Fibroblast of skin of abdomen (primary cell): ENCODE data around the gene MAMDC2.

Experiments used
- DNase-seq: peaks from one replicate; pipeline ENCODE4 v3.0.0-alpha.2; 2013

The MAMDC2 gene

DNA sequence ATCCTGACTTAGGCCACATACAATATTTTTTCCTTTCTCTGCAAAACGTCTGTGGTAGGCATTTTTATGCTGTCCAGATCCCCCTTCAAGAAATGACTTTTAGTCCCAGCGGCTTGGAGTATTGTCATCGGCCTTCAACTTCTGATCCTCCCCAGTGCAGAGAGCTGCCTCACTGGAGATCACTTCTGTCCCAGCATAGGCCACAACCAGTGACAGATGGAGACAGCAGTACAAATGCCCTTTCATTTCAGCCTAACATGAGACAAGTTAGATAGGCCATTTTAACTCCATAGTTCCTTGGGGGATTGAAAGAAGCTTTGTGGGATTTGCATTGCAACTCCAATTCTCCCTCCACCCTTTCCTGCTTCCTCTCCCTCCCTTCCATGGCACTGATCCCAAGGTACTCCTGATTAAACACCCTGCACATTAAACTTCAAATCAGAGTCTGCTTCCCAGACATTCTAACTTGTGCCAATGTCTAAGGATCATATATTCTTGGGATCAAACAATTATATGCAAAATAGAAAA is 3.2 kb upstream of the MAMDC2 start:
- DNase-seq: no peak

DNA sequence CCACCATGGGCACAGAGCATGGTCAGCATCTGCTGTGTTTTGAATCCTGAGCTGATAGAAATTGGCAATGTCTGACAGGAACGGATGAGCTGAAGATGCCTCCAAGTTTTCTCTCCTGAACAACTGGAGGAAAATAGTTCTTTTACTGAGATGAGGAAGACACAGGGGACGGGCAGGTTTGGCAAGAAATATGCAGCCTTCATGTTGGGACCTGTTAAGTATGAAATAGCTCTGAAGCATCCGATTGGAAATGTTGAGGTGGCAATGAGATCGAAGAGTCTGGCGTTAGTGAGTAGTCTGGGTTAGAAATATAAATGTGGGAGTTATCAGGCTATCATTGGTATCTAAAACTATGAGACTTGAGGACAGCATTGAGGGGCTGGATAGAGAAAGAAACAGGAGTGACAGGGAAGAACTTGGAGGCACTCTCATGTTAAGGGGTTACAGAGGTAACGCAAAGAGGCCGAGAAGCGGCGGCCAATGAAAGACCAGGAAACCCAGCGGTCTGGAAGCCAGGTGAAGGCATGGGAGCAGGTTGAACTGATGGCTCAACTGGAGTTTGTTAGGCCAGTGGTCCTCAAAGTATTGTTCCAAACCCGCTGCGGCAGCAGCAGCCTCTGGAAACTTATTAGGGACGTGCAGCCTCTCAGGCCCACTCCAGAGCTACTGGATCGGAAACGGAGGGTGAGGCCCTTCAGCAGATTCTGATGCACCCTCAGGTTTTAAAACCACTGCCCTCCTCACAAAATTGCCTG is 1.0 kb upstream of the MAMDC2 start:
- no peak for DNase-seq

DNA sequence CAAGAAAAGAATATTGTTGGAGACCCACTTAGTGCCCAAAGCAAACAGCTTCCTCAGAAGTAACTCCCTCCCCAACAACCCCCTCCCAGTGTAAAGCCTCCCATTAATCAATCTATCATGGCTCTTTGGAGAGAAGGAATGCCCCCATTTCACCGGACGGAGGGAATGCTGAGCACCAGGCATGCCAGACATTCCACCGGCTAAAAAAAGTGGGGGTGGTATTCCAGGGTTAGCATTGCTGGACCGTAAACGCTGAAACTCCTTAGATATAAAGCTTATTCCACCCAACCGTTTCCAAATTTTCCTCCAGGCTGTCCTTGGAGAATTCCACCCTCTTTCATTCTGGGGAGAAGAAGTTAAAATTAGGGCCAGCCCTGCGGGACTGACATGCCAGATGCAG is 363 bp upstream of the MAMDC2 start:
- no peak for DNase-seq

DNA sequence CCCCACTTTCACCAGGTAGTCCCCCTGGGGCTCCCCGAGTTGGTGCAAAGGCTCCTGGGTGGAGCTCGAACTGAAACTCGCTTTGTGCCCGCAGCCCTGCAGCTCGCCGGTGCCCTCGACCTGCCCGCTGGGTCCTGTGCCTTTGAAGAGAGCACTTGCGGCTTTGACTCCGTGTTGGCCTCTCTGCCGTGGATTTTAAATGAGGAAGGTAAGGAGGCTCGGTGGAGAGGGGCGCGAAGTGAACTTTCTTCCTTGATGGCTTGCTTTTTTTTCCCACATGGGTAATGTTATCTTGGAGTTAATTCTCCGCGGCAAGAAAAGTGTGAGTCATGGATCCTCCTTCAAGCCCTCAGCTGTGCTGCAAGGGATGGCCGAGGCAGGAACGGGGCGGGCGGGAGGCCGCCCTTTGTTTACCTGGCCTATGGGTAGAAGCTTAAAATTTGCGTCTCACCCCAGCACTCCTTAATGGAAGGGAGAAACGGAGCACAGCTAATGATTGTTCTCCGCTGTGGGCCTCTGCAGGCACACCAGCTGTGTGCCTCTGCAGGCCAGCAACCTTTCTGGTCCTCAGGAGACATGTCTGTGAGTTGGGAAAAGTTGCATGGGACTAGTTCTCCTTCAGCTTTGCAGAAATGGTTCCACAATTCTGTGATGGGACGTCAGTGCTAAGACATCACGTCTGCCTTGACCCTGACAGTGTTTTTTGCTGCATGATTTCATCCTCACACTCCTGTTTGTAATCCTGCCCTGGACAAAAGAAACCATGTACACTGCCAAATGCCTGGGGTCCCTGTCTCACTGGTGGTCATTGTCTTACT is 1.1 kb downstream of the MAMDC2 start:
- DNase-seq: peak; percentile 31

DNA sequence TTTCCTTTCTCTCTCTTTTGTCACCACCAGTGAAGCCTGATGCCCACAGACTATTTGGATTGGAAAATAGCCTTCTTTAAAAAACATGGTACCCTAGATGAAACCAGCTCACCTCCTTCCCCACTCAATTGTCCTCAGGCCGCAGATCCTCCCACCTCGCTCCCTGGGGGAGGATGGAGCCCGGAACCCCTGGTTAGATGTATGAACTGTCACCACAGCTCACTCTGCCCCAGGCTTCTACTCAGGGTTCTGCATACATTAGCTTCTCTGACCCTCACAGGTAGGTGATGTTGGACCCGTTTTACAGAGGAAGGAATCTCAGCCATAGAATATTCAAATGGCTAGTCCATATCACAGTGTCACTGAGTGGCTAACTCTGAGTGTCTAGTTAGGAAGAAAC is 1.8 kb downstream of the MAMDC2 start:
- no peak for DNase-seq

DNA sequence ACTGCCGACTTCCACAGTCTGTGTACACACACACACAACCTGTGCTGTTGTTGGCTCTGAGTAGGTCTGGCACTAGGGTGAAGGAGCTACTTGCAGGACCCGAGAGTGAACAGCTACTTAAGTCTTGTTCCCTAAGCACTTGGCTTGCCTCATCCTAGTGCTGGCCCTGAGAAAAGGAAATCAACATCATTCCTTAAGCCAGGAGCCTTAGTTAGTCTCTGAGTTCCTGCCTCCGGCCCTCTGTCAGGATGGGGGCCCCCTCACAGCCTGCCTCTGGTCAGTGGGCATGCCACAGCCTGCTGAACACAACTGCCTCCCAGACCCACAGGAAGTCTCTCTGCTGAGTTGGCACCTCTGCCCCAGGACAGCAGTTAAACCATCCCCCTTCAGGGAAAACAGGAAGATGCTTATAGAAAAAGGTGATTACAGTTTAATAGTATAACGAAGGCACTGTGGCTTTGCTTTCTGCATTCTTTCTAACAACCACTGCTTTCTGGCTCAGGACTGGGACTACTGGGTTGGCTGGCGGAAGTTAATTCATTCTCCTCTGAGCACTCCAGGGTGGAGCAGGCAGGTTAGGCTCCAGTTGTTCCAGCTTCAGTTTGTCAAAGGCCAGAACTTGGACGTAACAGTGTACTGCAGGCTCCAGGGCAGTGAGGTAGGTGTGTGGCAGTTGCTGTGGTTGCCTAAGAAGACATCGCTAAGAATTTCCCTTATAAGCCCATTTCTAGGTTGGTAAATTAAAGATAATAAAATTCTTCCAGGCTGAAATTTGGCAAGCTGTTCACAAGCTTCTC is 2.8 kb downstream of the MAMDC2 start:
- no peak for DNase-seq

DNA sequence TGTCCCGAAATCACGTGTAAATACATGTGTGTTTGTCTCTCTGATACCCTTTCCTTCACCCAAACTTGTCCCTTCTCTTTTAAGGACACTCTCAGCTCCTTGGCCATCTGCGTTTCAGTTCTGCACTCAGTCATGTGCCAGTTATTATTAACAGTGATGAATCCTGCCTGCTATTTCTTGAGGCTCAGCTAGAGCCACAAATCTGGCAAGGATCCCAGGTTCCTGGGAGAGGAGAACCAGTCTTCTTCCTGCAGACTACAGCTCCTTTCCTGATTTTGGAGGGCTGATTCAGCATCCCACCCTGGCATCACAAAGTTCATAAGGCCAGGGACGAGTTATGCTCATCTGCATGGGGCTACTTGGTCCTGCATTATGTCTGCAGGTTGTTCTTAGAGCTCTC is 5.6 kb downstream of the MAMDC2 start:
- DNase-seq: peak; percentile 62

DNA sequence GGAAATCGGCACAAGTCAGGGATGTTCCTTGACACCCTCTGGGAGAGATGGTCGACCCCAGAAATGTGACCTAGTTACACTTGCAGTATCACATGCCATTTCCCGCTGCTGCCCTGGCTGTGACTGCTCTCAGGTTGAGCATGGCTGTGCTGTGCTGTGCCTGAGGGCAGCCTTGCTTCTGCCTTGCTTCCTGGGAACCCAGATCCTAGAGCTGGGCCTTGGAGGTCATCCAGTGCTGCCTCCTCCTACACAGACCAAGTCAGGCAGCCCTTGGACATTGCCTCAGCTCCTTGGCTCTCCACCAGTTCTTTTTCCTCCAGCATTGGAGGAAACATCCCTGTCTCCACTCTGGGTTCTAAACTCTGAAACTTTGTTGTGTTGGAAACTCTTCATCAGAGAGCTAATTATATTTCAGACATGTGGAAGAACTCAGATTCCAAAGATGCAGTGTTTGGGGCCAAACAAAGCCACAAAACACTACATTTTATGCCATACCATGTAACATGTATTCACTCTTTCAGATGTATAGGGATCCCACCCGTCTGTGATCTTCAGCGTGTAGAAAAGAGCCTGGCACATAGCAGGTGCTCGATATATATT is 6.1 kb downstream of the MAMDC2 start:
- DNase-seq: no peak

DNA sequence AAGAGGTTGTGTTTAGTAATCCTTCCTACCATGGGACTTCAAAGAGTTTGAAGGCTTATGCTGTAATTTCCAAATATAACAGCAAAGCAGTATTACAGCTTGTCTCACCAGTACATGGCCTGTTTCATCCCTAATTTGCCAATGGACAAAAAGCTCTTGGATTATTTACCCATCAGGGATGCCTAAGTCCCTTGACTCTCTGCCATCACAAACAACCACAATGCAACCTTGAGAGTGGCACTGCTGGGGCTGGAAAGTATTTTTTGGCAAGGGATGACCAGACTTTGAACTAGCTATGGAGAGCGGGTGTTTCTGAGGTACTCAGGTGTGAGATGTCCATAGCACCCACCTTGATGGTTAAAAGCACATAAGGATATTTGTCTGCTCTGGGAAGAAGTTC is 9.1 kb downstream of the MAMDC2 start:
- no peak for DNase-seq

DNA sequence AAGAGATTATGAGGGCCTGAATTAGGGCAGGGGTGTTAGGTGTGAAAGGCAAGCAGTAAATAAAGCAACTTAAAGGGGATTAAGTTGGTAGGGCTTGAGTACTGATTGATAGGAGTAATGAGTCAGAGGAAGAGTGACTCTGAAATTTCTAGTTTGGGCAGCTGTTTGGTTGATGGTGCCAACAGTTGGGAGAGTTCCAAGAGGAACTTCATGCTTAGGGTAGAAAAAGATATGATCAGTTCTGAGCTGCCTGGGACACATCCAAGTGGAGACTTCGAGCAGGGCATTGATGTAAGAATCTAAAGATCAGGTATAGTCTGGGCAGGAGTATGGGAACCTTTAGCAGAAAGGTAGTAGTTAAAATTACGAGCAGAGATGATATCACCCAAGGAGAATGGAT is 10.2 kb downstream of the MAMDC2 start:
- DNase-seq: no peak

DNA sequence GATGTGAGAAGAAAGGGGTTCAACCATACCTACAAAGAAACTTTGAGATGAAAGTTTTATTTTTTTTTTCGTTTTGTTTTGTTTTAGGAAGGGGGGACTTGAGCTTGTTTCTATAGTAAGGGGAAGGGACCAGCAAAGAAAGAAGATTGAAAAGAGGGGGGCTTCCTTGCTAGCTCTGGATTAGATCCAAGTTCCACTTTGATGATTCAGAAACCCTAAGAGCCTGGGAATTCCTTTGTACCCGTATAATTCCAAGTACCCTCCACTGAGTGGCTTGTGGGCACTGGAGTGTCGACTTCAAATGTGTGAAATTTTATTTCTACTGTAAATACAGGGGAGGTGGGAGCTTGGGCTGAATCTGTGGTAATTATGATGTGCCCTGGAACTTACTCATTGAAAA is 10.9 kb downstream of the MAMDC2 start:
- DNase-seq: no peak

DNA sequence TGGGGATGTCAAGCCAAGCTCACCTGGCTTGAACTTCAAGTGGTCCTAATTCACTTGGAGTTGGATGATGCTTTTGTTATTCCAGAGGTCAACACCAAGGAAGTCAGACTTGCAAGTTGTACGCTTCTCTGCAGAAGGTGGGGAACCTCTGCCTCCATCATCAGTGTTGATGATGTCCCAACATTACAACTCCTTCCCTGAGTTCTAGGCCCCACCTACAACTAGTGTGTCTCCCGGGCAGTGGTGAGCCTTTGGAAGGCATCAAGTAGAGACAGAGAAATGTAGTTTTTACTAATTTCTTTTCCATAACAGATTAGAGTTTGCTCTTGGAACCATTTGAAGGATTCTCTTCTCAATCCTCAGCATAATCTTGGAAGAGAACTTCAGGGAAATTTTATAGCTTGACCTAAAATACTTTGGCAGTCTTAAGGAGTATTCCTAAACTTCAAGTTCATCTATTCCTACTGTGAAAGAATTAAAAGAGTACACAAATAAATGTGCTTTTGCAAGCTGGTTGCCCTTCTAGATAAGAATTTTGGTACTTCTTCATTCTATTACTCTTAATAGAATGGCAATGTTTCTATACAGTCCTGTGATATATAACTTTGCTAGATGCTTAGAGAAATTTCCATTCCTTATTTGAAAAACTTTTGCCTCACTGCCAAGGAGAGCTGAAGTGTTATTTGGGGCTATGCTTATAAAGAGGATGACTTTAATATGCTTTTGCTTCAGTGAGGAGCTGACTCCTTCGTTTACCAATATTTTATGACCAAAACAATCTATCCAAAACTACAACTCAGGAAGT is 12.0 kb downstream of the MAMDC2 start:
- DNase-seq: no peak

DNA sequence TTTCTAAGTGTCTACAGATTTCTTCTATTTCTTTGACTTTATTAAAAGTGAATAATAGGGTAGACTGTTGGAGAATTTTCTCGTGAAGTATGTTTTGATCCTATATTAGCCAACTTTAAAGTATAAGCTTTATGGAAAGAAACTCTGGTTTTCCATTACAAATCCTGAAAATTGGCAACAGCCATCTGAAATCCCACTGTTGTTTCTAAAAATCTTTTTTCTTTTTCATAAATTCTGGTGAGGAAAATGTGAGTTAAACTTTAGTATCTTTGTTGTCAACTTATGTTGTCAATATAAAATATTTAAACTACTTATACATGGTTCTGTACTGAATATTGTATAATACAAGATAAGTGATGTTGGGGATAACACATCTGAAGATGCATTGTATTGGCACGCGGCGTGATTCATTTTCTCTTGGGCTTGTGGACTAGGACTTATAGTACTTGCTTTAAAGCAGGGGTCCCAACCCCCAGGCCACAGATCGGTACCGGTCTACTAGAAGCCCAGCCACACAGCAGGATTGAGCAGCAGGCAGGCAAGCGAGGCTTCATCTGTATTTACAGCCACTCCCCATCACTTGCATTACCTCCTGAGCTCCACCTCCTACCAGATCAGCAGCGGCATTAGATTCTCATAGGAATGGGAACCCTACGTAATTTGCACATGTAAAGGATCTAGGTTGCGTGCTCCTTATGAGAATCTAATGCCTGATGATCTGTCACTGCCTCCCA is 12.7 kb downstream of the MAMDC2 start:
- DNase-seq: no peak

DNA sequence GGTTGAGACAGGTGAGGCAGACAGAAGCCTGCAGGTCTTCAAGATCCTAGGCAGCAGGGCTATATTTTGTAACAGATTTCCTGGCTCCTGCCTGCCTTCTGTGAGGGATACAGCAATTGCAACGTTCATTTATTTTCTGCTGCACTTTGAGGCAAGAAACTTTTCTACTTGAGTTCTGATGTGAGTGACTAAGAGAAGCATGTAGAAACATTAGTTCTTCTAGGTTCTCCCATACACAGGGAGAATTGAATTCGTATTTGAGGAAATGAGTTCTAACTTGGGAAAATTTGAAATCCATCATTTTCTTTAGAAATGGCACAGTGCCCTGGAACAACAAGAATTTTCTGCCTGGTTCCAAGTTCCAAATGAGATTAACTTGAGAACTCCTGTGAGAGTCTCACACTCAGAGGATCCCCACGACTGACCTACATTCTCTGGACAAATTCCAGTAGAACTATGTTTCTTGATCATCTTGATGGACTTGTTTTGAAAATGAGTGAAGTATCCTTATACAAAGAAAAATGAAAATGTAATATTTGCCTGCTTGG is 15.0 kb downstream of the MAMDC2 start:
- DNase-seq: no peak

DNA sequence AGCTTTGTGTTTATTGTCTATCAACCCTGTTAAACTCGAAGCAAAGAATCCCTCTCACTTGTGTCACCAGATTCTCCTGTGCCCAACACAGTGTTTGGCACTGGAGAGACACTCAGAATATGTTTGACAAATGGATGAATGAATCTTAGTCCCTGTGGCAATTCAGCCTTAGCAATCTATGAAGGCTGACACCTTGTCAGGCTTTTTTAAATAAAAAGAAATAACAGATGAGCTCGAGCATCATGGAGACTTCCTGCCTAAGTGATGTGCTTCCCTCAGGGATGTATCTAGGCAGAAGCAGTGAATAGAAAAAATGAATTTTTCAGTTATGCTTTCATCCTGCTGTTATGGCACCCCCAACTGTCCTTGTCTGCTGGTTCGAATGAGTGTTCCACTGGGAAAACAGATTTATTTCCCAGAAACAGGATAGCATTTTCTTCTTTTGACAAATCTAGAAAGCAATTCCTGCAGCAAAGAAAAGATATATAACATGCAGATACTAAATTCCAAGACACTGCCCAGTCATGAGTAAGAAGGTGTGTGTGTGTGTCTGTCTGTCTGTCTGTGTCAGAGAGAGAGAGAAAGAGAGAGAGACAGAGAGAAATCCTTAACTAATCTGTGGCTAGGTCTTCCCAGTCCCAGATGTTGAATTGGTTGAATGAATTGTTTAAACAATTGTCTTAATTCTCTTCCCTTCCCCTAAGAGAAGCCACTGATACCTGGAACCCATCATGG is 16.7 kb downstream of the MAMDC2 start:
- DNase-seq: no peak

DNA sequence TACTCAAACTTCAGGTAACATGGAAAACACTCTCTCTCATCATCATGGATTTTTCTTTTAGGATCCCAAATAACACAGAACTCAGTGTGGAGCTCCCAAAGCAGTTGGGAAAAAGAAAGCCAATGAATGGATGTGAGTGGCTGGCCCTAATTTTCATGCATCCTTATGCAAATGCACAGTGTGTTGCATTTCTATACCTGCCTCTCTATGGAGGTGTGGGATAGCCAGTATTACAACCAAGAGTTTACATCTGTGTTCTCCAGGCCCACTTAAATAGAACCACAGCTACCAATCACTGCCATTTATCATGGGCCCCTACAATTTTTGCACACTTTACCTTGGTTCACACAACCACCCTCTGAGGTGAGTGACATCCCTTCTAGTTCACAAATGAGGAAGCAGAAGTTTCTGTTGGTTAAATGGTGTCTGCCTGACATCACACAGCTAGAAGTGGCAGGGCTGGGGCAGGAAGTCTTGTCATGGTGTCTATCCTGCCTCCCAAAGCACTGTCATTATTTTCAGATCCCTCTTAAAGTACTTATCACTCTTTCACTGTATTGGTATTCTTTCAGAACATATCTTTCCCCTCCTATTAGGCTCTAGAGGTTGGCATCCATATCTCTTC is 17.3 kb downstream of the MAMDC2 start:
- no peak for DNase-seq

DNA sequence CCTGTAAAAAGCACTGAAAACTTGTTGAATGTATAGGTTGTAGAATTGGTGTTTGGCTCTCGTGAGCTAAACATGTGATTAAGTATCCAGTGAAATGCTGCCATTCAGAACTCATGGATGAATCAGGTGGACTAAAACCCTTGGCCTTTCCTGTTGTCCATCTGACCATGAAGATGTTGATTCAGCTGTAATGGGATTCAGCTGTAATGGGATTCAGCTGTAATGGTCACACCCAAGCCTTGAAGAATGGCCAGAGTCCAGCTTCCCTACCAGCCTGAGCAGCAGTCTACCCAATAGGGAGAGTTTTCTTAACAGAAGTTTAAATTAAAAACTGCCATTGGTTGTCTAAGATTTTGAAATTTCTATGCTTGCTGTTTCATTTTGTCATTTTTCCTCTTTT is 18.1 kb downstream of the MAMDC2 start:
- no peak for DNase-seq

DNA sequence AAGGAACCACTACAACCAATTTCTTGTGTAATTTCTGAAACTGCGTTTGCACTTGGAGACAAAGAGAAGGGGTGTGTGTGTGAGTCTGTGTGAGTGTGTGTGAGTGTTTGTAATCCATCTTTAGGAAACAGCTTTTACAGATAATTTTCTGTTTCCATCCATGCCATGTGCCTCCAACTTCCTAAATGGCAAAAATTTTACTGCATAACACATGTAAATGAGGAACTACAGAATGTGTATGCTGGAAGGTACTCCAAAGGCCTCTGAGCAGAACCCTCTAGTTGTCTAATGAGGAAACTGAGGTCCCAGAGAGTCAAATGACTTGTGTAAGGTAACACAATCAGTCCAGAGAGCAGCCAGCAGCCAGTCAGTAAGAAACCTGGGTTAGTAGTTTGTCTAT is 20.8 kb downstream of the MAMDC2 start:
- no peak for DNase-seq

DNA sequence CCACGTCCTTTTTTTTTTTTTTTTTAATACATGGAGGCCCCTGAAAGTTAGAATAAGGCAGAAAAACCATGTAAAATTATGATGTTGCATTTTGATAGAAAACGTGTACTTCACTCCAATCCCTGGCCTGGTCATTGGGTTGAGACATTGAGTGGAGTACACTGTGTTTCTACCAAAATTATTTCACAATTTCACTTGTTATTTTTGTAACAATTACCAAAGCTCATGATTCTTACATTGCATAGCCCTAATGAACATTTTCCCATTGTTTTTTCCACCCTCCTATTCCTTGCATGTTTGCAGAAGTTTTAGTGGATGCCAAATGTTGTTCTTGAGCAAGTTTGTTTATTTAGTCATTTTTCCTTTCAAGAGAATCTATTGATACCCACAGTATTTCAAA is 21.9 kb downstream of the MAMDC2 start:
- no peak for DNase-seq

DNA sequence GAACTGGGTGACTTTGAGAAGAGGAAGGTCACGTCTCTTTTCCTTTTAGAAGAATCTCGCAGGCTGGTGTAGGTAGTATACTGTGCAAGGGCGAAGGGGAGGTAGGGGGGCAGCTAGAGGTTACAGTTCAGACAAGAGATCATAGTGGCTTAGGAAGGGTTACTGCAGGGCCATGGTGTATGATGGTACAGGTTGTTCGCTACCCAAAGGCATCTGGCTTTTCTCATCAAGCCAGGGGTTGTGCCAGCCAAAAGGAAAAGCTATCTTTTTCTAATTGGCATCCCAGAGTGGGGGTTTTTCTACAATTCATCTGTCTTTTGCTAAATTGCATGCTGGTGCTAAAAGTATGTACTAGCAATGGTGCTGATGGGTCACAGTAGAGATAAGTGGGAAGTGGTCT is 22.8 kb downstream of the MAMDC2 start:
- DNase-seq: no peak
